Measurements from ENCODE around the gene TSPAN17.

TSPAN17 gene

DNA sequence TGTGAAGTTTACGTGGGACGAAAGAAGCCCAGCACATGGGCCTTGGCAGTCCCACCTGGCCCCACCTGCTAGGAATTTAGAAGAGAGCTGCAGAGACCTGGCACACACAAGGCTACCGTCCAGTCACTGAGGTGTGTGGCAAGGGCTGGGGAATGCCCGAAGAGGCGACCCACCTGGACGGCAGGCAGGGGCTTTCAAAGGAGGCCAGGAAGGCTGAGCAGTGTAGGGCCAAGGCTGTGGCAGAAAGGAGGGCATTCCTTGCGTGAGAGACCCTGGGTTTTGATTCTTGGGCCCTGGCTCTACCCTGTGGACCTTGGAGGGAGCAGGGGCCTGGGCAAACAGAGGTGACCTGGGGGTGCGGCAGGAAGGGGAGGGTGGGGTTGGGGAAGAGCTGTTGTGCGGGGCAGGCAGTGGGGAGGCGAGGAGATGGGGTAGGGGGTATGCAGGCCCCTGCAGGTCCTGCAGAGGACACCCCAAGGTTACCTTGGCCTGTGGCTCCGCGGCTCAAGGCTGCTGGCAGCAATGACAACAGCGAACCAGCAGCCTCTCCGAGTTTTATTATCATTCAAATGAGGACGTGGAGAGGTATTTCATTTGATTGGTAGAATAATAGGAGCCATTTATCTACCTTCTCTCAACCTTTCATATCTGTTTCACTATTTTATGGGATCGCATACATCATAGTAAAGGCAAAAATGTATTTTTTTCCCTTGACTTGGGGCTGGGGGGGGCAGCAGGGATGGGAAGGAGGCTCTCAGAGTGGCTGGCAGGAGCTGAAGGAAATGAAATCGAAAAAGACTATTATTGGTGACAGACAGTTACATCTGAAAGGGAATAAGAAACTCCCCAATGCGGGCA is 24.8 kb downstream of the TSPAN17 start:
- DNase-seq: no peak
- in situ Hi-C loops (cut with MboI; ENCODE audit: low pct_unique_long_range_greater_than_20kb, low sequenced_read_pairs): loop anchor here (25.0 kb wide), 2 partner anchors 290 to 415 kb away; partner anchors contain the start of gene FGFR4

- in situ Hi-C loops (cut with MboI; ENCODE audit: low pct_unique_long_range_greater_than_20kb, low sequenced_read_pairs): loop anchor here (25.0 kb wide), 2 partner anchors 288 to 413 kb away; partner anchors contain the start of gene FGFR4
- DNase-seq: no peak
Observed at GRCh38 chr5:176673651-176674583, 26.6 kb downstream of the TSPAN17 start.

DNA sequence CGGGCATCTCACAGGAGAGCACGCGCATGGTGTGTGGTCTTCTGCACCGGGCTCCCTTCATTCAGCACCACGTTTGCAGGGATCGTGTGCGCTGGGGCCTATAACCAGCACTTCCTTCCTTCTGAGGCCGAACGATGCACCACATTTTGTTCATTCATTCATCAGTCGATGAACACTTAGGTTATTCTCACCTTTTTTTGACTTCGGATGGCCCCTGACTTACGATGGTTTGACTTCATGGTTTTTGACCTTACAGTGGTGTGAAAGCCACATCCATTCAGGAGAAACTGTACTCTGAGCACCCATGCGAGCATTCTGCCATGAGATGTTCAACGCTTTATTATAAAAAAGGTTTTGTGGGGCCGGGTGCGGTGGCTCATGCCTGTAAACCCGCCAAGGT is 27.5 kb downstream of the TSPAN17 start:
- no peak for DNase-seq
- in situ Hi-C loops (cut with MboI; ENCODE audit: low pct_unique_long_range_greater_than_20kb, low sequenced_read_pairs): loop anchor here (25.0 kb wide), 2 partner anchors 288 to 413 kb away; partner anchors contain the start of gene FGFR4

DNA sequence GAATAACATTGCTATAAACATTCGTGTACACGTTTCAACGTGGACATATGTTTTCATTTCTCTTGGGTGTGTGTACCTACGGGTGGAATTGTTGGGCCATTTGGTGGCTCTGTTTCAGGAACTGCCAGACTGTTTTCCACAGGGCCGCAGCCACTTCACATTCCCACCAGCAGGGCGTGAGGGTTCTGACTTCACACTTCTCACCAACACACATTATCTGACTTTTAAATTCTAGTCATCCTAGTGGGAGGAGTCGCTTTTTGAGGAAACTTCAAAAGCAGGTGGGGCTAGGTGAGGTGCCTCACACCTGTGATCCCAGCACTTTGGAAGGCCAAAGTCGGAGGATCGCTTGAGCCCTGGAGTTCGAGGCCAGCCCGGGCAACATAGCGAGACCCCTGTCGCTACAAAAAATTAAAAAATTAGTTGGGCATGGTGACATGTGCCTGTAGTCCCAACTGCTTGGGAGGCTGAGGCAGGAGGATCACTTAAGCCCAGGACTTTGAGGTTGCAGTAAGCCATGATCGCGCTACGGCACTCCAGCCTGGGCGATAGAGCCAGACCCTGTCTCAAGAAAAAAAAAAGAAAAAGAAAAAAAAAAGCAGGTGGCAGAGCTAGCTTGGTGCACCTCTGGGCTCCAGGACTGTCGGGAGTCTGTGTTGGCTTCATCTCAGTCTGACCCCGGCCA is 28.5 kb downstream of the TSPAN17 start:
- in situ Hi-C loops (cut with MboI; ENCODE audit: low pct_unique_long_range_greater_than_20kb, low sequenced_read_pairs): no loop called here
- DNase-seq: peak; percentile 44

DNA sequence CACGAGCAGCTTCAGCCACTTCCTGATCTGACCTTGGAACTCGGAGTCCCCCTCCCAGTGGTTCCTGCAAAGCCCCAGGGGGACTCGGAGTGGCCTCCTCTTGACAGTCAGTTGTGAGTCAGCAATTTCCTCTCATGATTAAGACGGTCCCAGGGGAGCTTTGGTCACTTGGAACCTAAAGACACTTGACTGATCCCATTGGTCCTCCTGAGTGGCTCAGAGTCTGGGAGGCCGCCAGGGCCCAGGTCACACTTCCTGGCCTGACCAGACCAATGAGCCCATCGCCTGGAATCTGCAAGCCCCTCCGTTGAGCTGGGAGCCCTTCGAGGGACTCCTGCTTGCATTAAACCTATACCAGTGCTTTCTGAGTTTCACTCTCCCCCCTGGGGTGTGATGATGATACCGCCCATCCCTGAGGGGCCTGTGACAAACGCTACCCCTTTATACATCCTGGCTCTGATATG is 29.1 kb downstream of the TSPAN17 start:
- no peak for DNase-seq
- in situ Hi-C loops (cut with MboI; ENCODE audit: low pct_unique_long_range_greater_than_20kb, low sequenced_read_pairs): no loop called here

GRCh38 chr5:176677209-176677939 is 30.1 kb downstream of the TSPAN17 start:
- in situ Hi-C loops (cut with MboI; ENCODE audit: low pct_unique_long_range_greater_than_20kb, low sequenced_read_pairs): no loop called here
- no peak for DNase-seq

DNA sequence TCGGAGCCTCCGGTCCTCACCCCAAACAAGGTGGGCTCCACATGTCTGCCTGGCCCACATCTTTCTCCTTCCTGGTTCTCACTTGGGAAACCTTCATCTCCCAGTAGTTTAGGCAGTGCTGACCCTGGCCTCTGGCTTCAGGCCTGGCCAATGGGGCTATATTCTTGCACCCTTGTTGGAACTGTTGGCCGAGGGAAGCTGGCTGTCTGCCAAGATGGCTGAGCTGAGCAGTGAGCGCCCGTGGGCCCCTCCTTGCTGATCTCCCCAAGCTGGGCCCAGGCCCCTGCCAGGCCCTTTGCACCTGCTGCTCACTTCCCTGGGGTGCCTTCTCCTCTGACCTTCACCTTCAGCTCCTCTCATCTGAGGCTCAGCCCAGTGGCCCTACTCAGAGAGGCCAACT is 31.3 kb downstream of the TSPAN17 start:
- in situ Hi-C loops (cut with MboI; ENCODE audit: low pct_unique_long_range_greater_than_20kb, low sequenced_read_pairs): no loop called here
- DNase-seq: no peak

DNA sequence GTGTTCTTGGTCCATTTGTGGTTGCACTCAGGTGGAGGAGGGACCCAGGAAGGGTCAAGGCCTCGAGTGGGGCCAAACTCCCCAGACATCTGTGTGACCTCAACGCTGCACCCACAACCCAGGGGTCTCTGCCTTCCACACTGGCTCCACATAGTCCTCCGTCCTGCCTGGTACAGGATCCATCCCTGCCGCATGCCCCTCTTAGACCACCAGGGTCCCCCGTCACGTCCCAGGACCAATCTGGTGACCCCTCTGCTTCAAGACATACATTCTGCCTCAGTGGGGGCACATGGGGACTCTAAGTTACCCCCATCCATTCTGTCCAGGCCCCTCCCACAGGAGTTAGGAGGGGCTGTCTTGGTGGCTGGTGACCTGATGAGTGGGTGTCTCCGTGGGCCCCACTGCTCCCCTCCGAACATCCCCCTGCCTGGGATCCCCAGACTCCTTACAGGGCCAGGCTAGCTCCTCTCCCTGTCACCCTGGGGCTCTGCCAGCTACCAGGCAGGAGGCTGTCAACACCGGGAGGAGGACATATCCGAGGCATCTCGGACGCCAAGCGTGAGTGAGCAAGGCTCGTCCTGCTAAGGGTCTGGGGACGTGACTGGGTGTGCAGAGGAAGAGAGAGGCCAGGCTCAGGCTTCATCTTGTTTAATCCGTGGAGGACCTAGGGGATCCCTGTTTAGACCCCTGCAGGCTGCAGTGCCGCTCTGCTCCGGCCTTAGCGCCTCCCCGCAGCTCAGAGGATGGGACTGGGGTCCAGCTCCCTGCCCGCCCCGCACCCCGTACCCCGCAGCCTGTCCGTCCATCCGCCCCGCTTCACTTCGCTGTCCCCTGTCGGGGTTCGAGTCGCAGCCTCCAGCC is 32.3 kb downstream of the TSPAN17 start:
- in situ Hi-C loops (cut with MboI; ENCODE audit: low pct_unique_long_range_greater_than_20kb, low sequenced_read_pairs): no loop called here
- no peak for DNase-seq

GRCh38 chr5:176680226-176680563 is 32.9 kb downstream of the TSPAN17 start:
- in situ Hi-C loops (cut with MboI; ENCODE audit: low pct_unique_long_range_greater_than_20kb, low sequenced_read_pairs): no loop called here
- DNase-seq: no peak

DNA sequence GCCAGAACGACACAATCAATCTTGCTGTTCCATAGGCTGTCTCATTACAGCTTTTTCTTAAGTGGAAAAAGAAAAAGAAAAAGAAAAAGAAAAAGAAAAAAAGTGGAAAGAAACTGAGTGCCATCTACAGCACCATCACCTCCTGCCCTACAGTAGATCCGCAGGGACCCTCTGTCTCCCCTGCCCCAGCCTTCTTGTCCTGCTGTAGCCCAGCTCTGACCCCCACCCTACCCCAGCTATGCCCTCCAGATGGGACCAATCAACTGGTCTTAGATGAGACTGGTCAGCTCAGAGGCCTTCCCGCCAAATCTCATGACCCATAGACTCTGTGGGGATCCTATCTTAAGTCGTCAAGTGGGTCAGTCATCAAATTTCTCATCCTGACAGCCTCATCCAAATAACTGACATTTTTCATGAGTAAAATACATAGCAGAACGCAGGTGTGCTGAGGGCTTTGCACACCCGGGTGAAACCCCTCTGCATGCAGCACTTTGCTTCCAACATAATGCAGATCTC is 34.8 kb downstream of the TSPAN17 start:
- in situ Hi-C loops (cut with MboI; ENCODE audit: low pct_unique_long_range_greater_than_20kb, low sequenced_read_pairs): no loop called here
- DNase-seq: no peak

- DNase-seq: no peak
- in situ Hi-C loops (cut with MboI; ENCODE audit: low pct_unique_long_range_greater_than_20kb, low sequenced_read_pairs): no loop called here
Observed at GRCh38 chr5:176685010-176685409, 37.7 kb downstream of the TSPAN17 start.

DNA sequence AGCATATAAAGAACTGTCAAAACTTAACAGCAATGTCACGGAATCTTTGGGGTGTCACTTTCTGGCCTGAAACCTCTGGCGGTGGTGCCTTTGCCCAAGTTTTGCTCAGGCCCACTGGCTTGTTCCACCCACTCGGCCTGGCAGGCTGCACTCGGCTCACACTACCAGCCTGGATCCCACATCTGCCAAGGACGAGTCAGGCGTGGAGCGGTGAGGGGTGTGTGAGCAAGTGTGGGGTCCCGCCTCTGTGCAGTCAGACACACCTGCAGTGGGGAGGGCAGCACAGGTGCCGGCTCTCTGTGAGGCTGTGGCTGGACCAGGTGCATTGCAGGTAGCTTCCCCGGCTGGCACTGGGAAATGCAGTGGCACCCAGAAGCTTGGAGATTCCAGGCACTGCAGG is 40.0 kb downstream of the TSPAN17 start:
- DNase-seq: no peak
- in situ Hi-C loops (cut with MboI; ENCODE audit: low pct_unique_long_range_greater_than_20kb, low sequenced_read_pairs): no loop called here

GRCh38 chr5:176687881-176688280 is 40.6 kb downstream of the TSPAN17 start:
- no peak for DNase-seq
- in situ Hi-C loops (cut with MboI; ENCODE audit: low pct_unique_long_range_greater_than_20kb, low sequenced_read_pairs): no loop called here

DNA sequence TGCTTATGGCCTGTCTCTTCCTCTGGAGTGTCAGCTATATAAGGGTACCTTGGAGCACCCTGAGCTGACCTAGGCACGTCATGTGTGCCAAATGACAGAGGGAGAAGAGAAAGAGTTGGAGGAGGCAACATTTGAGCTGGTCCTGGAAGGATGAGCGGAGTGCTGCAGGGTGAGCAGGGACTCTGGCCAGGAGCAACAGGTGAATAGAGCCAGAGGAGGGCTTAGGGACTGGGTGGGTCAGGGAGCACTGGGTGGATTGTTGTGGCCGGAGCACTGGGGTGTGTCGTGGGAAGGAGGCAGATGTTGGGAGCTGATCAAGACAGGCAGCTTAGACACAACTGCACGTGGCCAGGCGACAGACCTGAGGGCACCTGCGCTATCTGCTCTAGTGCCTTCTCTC is 43.6 kb downstream of the TSPAN17 start:
- in situ Hi-C loops (cut with MboI; ENCODE audit: low pct_unique_long_range_greater_than_20kb, low sequenced_read_pairs): no loop called here
- DNase-seq: no peak

DNA sequence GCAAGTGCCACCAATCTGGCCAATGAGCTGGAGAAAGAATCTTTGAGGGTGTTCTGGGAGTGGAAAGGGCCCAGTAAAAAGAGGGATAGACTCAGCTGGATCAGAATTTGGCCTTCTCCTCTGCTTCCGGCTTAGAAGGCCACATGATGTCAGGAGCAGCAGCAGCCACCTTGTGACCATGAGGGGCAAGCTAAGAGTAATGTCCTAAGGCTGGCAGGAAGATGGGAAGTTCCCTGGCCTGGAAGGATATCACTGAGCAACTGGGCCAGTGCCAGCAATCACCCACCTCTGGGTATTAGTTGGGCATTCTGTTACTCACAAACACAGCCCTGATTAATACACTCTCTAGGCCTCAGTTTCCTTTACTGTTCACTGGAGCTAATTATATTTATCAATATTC is 44.2 kb downstream of the TSPAN17 start:
- DNase-seq: no peak
- in situ Hi-C loops (cut with MboI; ENCODE audit: low pct_unique_long_range_greater_than_20kb, low sequenced_read_pairs): no loop called here

DNA sequence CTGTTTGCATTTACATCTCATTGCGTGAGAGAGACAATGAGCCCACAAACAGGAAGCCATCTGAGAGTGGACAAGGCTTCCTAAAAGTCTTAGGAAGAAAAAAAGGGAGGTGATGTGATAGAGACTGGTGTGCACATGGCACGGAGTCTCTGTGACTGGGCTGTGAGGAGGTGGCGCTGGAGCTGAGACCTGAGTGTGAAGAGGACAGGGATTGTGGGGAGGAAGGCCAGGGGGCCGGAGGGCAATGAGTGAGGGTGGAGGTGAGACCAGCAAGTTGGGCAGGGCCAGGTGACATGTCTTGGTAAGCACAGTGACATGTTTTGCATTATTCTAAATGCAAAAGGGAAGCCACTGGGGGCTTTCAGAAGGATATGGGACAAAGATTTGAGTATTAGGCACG is 45.0 kb downstream of the TSPAN17 start:
- in situ Hi-C loops (cut with MboI; ENCODE audit: low pct_unique_long_range_greater_than_20kb, low sequenced_read_pairs): no loop called here
- peak; percentile 43 for DNase-seq

GRCh38 chr5:176692839-176693476 is 45.7 kb downstream of the TSPAN17 start:
- in situ Hi-C loops (cut with MboI; ENCODE audit: low pct_unique_long_range_greater_than_20kb, low sequenced_read_pairs): no loop called here
- no peak for DNase-seq

All from KBM-7 (cell line).